Measurements from ENCODE around the gene RET. TPM values are rescaled to one million over a fixed set of nuclear protein-coding genes. Genes with fewer than 3 reads are reported as not detected.
A peak's percentile ranks its signal among the peaks of the same experiment; 100 is the strongest.
"Not testable (repeated sequence)": the region's sequence is repeated elsewhere in the genome, so short reads cannot be mapped to it uniquely, and the experiment has no call there.

The RET gene
- polyA plus RNA-seq, 3 donors, result 18.8 to 43.4 (median 23.8) TPM

DNA sequence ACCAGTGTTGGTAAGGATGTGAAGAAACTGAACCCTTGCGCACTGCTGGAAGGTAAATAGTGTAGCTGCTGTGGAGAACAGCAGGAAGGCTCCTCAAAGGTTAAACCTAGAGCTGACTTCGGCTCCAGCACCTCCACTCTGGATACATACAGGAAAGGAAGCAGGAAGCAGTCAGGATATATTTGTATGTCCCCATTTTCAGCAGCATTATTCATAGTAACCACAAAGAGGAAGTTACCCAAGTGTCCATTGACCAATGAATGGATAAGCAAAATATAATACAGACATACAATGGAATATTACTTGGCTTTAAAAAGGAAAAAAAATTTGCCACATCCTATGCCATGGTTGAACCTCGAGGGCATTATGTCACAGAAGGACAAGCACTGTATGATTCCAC lies 15.0 kb downstream of the RET start:
- no peak for DNase-seq (ENCODE audit: extremely low read depth in 1 of 11, low read depth in 9 of 11, low spot score in 4 of 11)

GRCh38 chr10:43093423-43094076 lies 16.7 kb downstream of the RET start:
- peak in 1 of 11 donors; percentile 25 for DNase-seq (ENCODE audit: extremely low read depth in 1 of 11, low read depth in 9 of 11, low spot score in 4 of 11)

GRCh38 chr10:43094085-43094484 lies 17.2 kb downstream of the RET start:
- DNase-seq (ENCODE audit: extremely low read depth in 1 of 11, low read depth in 9 of 11, low spot score in 4 of 11), result no peak

GRCh38 chr10:43099339-43099738 lies 22.5 kb downstream of the RET start:
- not testable (repeated sequence) for DNase-seq (ENCODE audit: extremely low read depth in 1 of 11, low read depth in 9 of 11, low spot score in 4 of 11)

- no peak for DNase-seq (ENCODE audit: extremely low read depth in 1 of 11, low read depth in 9 of 11, low spot score in 4 of 11)
Measured at GRCh38 chr10:43099928-43100327, 23.1 kb downstream of the RET start.

DNA sequence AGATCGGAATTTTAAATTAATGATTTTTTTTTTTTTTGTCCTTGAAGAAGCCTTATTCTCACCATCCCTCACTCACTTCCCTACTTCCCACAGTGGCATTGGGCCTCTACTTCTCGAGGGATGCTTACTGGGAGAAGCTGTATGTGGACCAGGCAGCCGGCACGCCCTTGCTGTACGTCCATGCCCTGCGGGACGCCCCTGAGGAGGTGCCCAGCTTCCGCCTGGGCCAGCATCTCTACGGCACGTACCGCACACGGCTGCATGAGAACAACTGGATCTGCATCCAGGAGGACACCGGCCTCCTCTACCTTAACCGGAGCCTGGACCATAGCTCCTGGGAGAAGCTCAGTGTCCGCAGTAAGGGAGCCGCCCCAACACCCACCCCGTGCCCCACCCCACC lies 23.5 kb downstream of the RET start:
- DNase-seq (ENCODE audit: extremely low read depth in 1 of 11, low read depth in 9 of 11, low spot score in 4 of 11), result no peak

- no peak for DNase-seq (ENCODE audit: extremely low read depth in 1 of 11, low read depth in 9 of 11, low spot score in 4 of 11)
Measured at GRCh38 chr10:43102063-43102828, 25.4 kb downstream of the RET start.

GRCh38 chr10:43105102-43105955 lies 28.5 kb downstream of the RET start:
- peak in 10 of 11 donors; percentile 39 to 71 (median 64) for DNase-seq (ENCODE audit: extremely low read depth in 1 of 11, low read depth in 9 of 11, low spot score in 4 of 11)

DNA sequence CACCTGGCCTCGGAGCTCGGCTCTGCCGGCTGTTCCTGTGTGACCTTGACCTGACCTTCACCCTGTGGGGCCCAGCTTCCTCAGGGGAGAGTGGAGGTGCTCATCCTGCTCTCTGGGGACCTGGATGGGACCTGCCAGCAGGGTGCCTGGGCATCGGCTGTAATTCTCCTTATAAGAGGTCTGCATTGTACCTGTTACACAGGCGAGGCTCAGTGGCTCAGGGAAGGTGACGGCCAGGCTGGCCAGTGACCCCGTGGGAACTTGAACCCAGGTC lies 29.0 kb downstream of the RET start:
- no peak for DNase-seq (ENCODE audit: extremely low read depth in 1 of 11, low read depth in 9 of 11, low spot score in 4 of 11)

- no peak for DNase-seq (ENCODE audit: extremely low read depth in 1 of 11, low read depth in 9 of 11, low spot score in 4 of 11)
Measured at GRCh38 chr10:43106256-43107091, 29.6 kb downstream of the RET start.

DNA sequence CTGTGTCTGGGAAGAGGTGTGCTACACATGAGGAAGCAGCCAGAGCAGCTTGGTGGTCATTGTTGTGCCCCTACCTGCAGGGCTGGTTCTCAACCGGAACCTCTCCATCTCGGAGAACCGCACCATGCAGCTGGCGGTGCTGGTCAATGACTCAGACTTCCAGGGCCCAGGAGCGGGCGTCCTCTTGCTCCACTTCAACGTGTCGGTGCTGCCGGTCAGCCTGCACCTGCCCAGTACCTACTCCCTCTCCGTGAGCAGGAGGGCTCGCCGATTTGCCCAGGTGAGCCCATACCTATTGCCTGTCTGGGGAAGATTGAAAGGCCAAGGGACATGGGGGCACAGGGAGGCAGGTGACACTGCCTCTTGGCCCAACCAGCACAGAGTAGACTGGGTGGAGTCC lies 32.1 kb downstream of the RET start:
- DNase-seq (ENCODE audit: extremely low read depth in 1 of 11, low read depth in 9 of 11, low spot score in 4 of 11), result no peak

GRCh38 chr10:43109671-43110249 lies 32.9 kb downstream of the RET start:
- no peak for DNase-seq (ENCODE audit: extremely low read depth in 1 of 11, low read depth in 9 of 11, low spot score in 4 of 11)

DNA sequence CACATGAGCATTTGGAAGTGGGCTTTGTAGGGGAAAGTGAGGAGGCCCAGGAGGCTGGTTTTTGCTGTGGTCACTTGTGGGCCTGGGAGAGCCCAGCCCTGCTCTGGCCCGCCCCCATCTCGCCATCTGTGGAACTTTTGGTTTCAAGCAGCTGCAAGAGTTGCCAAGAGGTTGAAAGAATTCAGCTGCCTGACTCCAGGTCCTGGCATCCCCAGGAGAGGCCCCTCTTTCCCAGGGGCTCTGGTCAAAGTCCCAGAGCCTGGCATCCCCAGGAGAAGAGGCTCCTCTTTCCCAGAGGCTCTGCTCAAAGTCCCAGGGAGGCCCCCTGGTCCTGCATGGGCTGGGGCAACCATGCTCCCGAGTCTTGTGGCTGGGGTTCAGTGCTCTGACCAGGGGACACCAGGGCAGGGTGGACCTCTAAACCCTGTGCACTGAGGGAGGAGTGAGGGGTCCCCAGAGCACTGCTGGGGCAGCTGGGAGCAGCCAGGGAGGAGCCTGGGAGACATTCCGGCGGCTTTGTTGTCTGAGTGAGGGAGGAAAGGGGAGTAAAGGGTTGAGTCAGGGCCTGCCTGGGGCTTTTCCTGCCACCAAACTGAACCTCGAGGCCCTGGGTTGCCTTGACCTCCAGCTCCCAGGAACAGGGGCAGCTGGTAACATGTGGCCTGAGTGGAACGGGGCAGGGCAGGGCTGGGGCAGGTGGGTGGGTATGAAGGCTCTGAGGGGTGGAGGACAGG lies 33.6 kb downstream of the RET start:
- peak in 7 of 11 donors; percentile 31 to 61 (median 43) for DNase-seq (ENCODE audit: extremely low read depth in 1 of 11, low read depth in 9 of 11, low spot score in 4 of 11)

DNA sequence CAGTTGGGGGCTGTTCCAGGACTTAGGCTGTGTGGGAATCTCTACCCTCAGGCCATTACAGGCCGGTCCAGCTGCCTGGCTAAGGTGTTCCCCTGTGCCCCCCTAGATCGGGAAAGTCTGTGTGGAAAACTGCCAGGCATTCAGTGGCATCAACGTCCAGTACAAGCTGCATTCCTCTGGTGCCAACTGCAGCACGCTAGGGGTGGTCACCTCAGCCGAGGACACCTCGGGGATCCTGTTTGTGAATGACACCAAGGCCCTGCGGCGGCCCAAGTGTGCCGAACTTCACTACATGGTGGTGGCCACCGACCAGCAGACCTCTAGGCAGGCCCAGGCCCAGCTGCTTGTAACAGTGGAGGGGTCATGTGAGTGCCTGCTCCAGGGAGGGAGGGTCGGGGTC lies 34.2 kb downstream of the RET start:
- DNase-seq (ENCODE audit: extremely low read depth in 1 of 11, low read depth in 9 of 11, low spot score in 4 of 11), result no peak

GRCh38 chr10:43111921-43112607 lies 35.2 kb downstream of the RET start:
- DNase-seq (ENCODE audit: extremely low read depth in 1 of 11, low read depth in 9 of 11, low spot score in 4 of 11), result no peak

- DNase-seq (ENCODE audit: extremely low read depth in 1 of 11, low read depth in 9 of 11, low spot score in 4 of 11), result no peak
Measured at GRCh38 chr10:43112608-43112961, 35.7 kb downstream of the RET start.

DNA sequence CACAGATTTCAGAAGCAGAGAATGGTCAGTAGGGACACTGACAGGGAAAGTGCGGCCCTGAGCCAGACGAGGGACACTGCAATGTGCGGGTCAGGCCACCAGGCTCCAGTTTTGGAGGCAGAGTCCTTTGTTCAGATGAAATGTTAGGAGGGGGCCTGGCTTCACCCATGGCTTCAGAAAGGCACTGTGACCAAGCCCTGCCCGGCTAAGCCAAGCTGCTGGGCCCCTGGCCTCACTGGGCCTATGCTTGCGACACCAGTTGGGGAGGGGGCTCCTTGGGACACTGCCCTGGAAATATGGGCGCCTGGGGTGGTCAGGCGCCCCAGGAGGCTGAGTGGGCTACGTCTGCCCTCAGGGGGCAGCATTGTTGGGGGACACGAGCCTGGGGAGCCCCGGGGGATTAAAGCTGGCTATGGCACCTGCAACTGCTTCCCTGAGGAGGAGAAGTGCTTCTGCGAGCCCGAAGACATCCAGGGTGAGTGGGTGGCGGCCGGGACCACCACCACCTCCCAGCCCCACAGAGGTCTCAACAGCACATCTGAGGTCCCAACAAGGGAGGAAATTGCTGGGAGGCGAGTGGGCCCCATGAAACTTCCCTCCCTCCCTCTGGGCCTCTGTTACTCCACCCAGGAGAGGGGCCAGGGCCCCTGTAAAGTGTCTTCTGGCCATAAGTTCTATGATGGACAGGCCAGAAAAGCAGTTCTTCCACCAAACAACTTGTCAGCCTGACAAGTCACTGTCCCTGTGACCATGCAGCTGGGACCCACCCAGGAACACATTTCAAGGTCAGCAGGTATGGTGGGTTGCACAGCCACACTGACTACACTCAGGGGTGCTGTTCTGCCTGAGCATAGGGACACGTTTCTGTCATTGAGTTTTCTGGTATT lies 36.6 kb downstream of the RET start:
- DNase-seq (ENCODE audit: extremely low read depth in 1 of 11, low read depth in 9 of 11, low spot score in 4 of 11), result no peak

All from renal cortex interstitium (tissue), 11 donors.